A204.1 (cell line): ENCODE data around the gene ANGEL1.

Source experiments
- FAIRE-seq: peaks from 2 replicates; lab custom pipeline; 2012; peaks lifted over from hg19 to GRCh38; lab: Jason Lieb, UNC

ANGEL1 gene

DNA sequence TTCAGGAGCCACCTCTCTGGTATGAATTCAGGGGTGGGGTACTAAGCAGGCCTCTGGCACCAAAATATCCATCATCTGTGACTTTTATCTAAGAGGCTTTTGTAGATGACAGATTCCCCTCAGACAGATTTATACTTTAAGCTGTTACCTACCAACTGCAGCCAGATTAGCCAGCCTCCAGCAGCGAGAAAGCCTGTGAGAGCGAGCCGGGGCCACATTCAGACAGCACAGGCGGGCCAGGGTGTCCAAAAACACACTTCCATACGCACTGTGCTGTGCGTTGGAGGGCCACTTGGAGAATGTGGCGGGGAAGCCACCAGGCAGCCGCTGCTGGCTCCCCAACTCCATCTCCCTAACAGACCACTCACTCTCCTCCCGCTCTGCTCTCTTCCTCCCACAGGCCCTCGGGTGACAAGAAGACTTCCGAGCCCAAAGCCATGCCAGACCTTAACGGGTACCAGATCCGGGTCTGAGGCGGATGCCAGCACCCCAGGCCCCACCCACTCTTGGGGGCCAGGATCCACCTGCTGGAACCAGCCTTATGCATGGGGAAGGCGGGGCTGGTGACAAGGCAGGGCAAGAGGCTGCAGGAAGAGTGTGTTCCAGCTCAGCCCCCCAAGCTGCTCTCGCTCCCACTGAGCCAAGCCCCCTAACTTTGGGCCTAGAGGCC, 34.0 kb downstream of the ANGEL1 start:
- no peak for FAIRE-seq

GRCh38 chr14:76777721-76778120, 35.0 kb downstream of the ANGEL1 start:
- no peak for FAIRE-seq

DNA sequence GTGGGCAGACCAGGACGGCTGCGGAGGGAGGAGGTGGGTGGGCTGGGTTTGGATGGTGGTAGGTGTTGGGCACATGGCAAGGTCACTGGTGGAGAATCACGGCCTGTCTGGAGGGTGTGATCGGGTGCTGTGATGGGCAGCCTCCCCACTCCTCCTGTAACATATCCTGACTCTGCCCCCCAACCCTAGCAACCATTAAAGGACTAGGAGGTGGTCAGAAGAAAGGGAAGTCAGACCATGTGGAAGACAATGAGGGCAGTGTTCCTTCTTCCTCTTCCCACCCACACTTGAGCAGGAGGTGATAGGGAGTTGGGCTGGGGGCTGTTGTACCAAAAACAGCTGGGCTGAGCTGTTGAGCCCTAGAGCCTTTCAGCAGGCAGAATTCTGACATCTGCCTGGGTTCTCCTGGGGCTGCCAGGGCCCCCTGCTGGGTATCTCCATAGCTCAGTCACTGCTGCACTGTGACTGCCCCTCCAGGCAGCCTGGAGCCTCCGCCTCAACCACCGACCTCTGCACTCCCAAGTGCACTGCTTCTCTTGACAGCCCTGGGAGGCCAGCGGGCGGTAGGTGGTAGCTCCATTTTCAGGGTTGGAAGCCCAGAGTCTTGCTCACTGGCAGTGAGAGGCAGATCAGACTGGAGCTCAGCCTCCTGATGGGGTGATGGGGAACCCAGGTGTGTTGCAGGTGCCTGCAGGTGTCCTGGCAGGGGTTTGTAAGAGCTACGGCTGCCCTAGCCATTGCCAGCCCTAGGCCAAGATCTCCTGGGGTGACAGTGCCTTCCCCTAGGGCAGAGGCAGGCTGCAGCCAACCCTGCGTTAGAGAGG, 36.0 kb downstream of the ANGEL1 start:
- no peak for FAIRE-seq

DNA sequence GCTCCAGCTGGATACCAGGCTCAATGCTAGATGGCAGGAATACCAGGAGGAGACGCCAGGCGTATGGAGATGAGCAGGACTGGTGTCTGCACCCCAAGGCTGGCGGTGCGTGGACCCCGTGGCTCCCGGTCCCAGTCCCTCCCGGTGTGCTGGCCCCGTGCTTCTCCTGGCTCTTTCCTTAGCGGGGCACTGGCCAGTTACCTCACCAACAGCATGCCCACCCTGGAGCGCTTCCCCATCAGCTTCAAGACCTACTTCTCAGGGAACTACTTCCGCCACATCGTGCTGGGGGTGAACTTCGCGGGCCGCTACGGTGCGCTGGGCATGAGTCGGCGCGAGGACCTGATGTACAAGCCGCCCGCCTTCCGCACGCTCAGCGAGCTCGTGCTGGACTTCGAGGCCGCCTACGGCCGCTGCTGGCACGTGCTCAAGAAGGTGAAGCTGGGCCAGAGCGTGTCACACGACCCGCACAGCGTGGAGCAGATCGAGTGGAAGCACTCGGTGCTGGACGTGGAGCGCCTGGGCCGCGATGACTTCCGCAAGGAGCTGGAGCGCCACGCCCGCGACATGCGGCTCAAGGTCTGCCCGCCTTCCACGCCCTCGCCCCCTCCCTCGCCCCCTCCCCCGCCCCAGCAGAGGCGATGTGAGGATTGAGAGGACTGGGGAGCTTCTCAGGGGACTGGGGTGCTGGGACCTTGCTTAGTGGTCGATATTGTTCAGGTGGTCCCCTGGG, 36.8 kb downstream of the ANGEL1 start:
- FAIRE-seq: no peak

DNA sequence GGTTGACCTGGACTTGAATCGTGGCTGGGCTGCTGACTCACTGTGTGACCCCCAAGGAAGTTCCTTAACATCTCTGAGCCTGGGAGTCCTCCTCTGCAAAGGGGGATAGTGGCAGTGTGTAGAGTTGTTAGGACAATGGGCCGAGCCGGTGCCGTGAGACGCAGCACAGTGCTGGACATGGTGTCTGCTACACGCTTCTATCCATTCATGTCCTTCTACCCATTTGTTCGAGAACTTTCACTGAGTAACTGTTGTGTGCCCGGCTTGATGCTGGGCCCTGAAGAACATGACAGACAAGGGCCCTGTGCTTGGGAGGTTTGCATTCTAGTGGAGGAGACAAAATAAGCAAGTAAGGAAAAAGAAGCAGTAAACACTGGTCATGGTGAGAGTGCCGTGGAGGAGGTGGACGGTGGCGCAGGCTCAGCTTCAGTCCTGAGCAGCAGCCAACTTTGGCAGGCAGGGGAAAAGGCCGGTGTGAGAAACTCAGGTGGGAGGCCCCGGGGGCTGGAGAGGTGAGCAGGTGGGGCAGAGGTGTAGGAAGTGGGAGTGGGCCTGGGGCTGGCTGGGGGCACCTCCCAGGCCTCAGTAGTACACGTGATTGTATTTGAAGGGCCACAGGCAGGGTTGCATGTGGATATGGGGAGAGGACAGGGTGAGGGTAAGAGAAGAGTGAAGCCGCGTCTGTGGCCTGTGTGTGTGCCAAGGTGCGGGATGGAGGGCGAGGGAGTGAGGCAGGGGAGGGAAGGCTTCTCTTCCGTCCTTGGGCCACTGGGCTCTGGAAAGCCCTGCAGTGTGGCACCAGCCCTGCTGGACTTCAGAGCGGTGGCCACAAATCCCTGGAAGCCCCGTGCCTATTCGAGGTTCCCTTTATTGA, 37.6 kb downstream of the ANGEL1 start:
- FAIRE-seq: no peak

DNA sequence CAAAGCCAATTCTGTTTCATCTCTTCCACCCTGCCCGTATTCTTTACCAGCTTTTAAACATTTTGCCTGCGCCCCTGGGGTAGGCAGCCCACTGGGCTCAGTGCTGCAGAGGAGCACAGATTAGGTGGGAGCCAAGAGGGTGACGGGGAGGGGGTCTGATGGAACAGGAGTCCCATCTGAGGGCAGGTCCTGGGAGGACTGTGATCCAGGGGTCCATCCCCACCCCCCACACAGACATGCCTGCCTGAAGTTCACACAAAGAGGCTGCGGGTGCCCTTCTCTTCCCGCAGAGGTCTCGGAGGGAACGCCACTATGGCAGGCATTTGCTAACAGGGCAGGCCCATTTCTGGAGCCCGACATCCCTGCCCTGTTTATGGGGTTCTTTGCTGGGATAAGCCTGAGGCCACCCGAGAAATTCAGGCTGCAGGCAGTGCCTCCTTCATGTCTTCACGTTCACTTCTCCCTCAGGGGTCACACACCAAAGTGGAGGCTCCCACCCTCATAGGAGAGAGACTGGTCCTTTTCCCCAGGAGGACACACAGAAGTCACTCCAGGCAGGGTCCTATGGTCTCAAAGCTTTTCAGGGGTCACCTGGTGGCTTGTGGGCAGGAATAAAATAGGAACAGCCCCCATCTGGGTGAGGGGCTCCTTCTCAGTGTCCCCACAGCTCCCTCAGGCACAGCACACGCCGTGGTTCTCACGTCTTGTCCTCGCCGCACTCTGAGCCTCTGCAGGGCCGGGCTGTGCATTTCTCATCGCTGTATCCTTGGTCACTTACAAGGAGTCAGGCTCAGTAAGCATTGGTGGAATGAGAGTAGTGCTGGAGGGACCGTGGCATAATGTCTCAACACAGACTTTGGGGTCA, 38.5 kb downstream of the ANGEL1 start:
- FAIRE-seq: no peak

DNA sequence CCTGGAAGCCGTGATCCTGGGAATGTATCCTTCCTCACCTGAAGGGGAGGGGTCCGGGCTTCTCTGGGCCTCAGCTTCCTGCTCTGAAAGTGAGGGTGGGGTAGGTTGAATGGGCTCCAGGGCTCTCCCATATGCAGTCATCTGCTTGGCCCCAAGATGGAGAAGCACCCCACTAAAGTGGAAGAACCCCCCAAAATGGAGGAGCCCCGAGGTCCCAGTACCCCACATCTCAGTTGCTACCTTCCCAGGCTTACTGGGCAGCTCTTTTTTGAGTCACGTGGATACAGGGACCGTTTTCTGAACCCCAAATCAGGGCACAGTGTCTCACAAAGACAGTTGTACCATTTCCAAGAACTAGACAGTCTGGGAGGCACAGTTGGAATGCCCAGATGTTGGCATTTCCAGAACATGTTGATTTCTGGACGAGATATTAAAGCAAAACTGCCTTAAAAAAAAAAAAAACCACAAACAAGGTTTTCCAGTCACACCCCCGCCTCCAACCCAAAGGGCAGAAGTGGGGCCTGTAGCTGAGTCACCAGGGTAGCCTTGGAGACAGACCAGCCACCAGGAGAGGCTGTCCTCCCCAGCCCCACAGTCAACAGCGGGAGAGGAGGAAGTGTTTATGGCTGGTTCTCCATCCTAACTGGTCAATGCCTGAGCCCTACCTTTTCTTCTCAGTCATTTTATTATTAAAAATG, 39.3 kb downstream of the ANGEL1 start:
- FAIRE-seq: no peak

- no peak for FAIRE-seq
Observed at GRCh38 chr14:76772300-76773187, 40.1 kb downstream of the ANGEL1 start.

DNA sequence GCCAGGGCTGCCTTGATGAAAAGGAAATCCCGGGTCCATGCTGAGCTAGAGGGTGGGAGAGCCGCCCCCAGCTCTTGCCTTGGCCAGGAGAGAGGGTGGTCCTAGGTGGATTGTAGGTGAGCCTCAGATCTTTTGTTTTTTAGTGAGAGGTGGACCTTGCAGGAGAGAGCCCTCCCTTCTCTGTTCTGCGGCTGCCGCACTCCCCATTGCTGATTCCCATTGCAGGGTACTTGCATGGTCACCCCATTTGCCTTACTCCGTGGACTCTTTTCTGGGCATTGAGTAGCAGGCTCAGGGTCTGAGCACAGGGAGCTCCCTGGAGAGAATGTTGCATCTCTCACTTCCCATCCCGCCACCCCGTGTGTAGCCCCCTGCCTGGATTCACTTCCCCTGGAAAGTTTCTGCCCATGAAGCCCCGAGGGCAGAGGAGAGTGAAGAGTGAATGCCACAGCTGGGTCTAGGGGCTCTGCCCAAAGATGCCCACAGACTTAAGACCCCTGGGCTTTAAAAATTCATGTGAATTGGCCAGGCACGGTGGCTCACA, 41.2 kb downstream of the ANGEL1 start:
- FAIRE-seq: no peak

- FAIRE-seq: no peak
Observed at GRCh38 chr14:76770521-76771436, 41.9 kb downstream of the ANGEL1 start.

GRCh38 chr14:76769636-76770292, 42.9 kb downstream of the ANGEL1 start:
- FAIRE-seq: no peak

- FAIRE-seq: no peak
Observed at GRCh38 chr14:76768671-76769500, 43.8 kb downstream of the ANGEL1 start.

GRCh38 chr14:76767681-76768656, 44.7 kb downstream of the ANGEL1 start:
- FAIRE-seq: no peak

GRCh38 chr14:76765461-76765931, 47.2 kb downstream of the ANGEL1 start:
- FAIRE-seq: no peak
